ENCODE measurements around the gene MINK1.

DNA sequence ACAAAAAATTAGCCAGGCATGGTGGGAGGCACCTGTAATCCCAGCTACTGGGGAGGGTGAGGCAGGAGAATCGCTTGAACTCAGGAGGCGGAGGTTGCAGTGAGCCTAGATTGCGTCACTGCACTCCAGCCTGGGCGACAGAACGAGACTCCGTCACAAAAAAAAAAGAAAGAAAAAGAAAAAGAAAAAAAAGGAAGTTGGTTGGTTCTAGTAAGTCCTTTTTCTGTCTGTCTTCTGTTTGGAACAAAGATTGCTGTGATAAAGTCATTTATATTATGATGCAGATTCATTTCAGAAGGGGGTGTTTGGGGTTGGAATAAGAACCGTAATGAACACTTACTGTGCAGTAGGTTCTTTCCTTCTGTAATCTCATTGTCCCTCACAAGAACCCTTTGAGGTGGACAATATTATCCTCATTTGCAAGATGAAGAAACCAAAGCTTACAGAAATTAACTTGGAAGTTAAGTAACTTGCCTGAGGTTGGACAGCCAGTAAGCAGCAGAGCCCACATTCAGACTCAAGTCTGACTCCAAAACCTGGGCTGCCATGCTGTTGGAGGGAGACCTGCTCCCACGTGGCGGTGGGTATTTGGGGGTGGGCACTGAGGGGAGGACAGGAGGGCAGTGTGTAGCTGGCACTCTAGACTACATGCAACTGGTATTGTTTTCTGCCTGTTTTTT lies 10.3 kb downstream of the MINK1 start:
- TF ChIP-seq POLR2A (IDR thresholded peaks at IDR 0.05; ENCODE audit: low read depth, low read length) (no peak), NR2C2 (IDR thresholded peaks at IDR 0.05; ENCODE audit: borderline replicate concordance, control insufficient read depth, insufficient read length, low read depth) (no peak), RBBP5 (conservative IDR thresholded peaks at IDR 0.05) (no peak), NR2F1 (conservative IDR thresholded peaks at IDR 0.05) (no peak), EZH2 (IDR thresholded peaks at IDR 0.05; ENCODE audit: borderline replicate concordance, control insufficient read depth, low read depth, low read length) (no peak)
- TF ChIP-seq, protein P1, sequence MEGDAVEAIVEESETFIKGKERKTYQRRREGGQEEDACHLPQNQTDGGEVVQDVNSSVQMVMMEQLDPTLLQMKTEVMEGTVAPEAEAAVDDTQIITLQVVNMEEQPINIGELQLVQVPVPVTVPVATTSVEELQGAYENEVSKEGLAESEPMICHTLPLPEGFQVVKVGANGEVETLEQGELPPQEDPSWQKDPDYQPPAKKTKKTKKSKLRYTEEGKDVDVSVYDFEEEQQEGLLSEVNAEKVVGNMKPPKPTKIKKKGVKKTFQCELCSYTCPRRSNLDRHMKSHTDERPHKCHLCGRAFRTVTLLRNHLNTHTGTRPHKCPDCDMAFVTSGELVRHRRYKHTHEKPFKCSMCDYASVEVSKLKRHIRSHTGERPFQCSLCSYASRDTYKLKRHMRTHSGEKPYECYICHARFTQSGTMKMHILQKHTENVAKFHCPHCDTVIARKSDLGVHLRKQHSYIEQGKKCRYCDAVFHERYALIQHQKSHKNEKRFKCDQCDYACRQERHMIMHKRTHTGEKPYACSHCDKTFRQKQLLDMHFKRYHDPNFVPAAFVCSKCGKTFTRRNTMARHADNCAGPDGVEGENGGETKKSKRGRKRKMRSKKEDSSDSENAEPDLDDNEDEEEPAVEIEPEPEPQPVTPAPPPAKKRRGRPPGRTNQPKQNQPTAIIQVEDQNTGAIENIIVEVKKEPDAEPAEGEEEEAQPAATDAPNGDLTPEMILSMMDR (IDR thresholded peaks at IDR 0.05 in 2 of 3, conservative IDR thresholded peaks at IDR 0.05 in 1 of 3; ENCODE audit: control insufficient read depth in 2 of 3, extremely low read depth in 1 of 3, insufficient read depth in 1 of 3, low read depth in 3 of 3, low read length in 3 of 3): no peak
